GM18505 (cell line): ENCODE data around the gene KAZALD1.
"Not testable (repeated sequence)": the region's sequence is repeated elsewhere in the genome, so short reads cannot be mapped to it uniquely, and the experiment has no call there.

Source experiments
- ATAC-seq: cut with Tn5 transposase; IDR thresholded peaks from one replicate; pipeline ENCODE4 v1.9.1; 2021; ENCODE audit not compliant: unreplicated experiment
- POLR2A ChIP-seq: IDR thresholded peaks from 4 replicates; pipeline ENCODE4 v1.6.1; 2011; ENCODE audit warnings: borderline replicate concordance; ENCODE audit not compliant: insufficient read depth, insufficient read length; ENCODE audit errors: extremely low read depth

KAZALD1 gene

GRCh38 chr10:101021692-101022251 is 40.0 kb upstream of the KAZALD1 start:
- TF ChIP-seq POLR2A: no peak
- no peak for ATAC-seq

DNA sequence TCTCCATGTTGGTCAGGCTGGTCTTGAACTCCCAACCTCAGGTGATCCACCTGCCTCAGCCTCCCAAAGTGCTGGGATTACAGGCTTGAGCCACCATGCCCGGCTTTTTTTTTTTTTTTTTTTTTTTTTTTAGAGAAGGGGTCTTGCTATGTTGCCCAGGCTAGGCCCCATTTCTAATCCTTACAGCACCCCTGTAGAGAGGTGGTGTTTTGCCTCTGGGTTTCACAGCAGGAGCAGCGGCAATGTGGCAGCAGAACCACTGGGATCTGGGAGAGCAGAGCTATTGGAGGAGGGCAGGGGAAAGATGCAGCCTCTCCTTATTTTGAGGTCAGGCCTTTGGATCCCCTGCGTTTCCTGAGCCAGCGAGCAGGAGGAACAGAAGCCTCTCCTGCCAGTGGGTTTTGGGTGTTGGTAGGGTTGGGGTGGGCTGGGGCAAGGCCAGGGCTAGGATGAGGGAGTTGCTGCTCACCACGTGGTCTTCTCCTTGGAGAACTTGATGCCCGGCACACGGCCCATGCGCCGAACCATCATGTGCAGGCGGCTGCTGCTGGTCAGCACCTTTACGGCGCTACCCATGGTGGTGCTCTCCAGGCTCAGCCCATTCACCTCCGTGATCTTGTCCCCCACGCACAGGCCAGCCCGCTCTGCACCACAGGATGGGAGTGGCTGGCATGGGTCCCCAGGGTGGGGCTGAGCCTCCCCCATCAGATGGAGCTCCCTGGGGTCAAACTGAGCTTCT is 38.7 kb upstream of the KAZALD1 start:
- no peak for ATAC-seq
- TF ChIP-seq POLR2A: no peak

- TF ChIP-seq POLR2A: no peak
- no peak for ATAC-seq
These were observed 34.6 kb upstream of the KAZALD1 start for GRCh38 chr10:101027106-101027720.

DNA sequence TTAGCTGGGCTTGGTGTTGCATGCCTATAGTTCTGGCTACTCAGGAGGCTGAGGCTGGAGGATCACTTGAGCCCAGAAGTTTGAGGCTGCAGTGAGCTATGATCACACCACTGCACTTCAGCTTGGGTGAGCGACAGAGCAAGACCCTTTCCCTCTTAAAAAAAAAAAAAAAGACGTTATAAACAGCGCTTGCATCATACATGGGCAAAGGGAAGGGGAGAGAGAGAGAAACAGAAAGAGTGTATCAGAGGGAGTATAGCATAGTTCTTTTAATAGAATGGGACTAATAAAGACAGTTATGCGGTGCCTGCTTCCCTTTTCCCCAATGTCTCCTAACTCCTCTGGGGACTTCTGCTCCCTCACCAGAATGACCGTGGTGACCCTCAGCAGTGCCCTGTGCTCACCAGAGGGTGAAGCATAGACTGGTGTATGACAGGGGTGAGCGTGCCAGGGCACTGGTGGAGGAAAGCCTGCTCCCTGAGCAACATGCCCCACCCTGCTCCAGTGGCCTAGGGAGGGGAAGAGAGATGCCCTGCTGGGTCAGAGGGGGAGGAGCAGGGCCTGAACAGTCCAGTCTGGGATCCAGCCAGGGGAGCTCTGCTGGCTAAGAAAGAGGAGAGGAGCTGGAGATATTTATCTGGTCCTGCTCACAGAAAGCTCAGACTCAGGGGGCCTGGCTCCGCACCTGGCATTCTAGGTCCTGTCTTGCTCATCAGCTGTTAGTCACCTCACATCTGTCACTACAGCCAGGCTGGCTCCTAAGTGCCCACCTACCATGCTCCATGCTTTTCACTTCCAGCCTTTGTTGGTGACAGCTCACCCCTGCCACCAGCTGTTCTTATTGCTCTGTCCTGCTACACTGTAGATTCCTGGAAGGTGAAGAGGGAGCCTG is 33.1 kb upstream of the KAZALD1 start:
- TF ChIP-seq POLR2A: no peak
- ATAC-seq: no peak

- ATAC-seq: no peak
- no peak for TF ChIP-seq POLR2A
These were observed 32.1 kb upstream of the KAZALD1 start for GRCh38 chr10:101029520-101030295.

DNA sequence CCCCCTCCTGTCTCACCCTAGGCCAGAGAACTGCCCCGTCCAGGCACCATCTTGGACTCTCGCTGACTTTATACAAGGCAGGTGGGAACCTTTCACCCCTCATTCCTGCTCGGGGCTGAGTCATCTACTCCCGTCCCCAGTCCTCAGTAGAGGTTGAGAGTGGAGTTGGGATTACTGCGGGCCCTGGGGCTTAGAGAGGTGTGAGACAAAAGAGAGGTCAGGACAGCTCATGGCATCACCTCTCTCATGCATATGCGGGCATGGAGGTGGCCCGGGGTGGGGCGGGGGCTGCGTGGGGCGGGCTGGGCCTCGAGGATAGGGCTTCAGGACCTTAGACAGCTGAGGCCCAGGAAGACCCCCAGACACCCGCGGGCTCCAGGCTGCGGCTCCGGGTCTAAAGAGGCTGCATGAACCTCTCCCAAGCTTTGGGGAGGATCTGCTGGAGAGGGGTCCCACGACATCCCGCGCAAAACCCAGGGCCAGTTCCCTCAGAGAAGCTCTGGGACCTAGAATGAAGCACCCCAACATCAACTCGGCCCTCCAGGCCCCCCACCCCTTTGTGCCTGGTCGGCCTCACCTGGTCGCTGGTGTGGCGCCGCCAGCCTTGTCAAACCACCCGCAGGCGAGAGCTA is 31.2 kb upstream of the KAZALD1 start:
- no peak for TF ChIP-seq POLR2A
- ATAC-seq: no peak

- TF ChIP-seq POLR2A: no peak
- ATAC-seq: peak; percentile 85
These were observed 30.5 kb upstream of the KAZALD1 start, which contains the start of the genes PDZD7 and SFXN3 for GRCh38 chr10:101031128-101031795. Gene PDZD7 (minus strand): TSS chr10:101031129. CDS start chr10:101030219, 910 bp downstream. Gene SFXN3 (plus strand): TSS chr10:101031234. CDS start chr10:101034695, 3,461 bp downstream.

DNA sequence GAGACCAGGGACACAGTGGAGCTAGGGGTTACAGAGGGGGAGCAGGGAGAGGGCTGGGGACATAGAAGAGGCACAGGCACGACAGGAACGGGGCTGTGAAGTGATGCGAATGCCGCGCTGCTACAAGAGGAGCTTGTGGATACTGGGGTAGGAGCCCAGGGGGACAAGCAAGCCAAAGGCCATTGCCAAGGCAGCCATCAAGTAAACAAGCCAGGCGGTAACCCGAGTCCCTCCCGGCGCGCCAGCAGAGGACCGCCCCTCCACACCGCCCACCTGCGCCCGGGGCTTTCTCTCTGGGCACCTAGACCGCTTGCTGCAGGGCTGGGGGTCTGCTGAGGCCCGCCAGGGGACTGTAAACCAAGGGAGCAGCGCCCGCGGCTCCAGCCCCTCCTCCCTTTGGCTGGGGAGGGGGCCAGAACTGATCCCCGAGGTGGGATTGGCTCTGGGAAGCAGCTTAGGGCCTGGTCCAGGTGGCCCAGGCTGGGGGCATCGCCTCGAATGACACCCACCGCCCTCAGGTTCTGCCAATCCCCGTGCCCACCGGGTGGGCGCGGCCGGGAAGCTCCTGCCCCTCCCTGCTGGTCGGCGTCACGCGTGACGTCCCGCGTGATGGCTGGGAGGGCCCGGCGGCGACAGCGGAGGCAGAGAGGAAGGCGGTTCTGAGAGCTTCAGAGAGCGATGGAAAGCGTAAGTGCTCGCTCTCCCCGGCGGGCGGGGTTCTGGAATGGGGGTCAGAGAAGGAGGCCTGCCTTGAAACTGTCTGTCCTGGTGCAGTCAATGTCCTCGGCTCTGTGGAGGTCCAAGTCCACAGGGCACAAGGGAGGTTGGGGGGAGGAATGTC is 29.8 kb upstream of the KAZALD1 start:
- no peak for ATAC-seq

DNA sequence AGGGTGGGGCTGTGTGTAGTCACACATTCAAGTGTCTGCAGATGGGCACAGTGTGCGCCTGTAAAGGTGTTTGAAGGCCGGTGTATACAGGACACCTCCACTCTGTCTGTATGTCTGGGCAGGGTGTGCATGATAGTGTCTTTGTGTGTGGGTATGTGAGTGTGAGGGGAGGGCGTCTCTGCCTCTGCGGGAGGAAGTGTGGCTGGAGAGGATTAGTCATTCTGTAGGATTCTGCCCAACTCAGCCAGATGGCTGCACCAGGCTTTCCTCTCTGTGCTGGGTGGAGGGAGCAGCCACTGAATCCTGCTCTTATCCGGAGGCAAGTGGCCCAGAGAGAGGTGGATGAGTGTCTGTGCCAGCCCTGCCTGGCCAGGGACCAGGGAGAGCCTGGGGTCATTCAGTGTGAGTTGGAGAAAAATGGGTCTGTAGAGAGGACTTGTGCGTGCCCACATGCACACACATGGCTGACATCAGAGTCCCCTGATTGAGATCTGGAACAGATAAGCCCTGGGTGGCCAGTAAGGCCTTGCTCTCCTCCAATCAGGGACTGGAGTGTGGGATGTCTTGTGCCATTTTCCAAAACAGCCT is 29.1 kb upstream of the KAZALD1 start:
- TF ChIP-seq POLR2A: no peak
- ATAC-seq: no peak

More for the DNA sequence above, 29.8 kb upstream of the KAZALD1 start:
- no peak for TF ChIP-seq POLR2A

DNA sequence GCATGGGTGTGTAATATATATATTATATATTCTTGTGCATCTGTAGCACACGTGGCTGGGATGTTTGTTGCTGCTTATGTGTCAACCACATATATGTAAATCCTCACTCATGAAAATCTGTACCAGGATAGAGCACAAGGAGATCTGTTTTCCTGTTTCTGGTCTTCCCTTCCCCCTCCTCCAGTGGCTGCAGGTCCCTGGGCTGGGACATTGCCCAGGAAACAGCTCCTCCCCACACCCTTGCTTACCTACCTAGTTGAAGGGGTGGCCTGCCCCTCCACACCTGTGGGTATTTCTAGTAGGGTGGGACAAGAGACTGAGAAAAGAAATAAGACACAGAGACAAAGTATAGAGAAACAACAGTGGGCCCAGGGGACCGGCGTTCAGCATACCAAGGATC is 28.5 kb upstream of the KAZALD1 start:
- TF ChIP-seq POLR2A: no peak
- no peak for ATAC-seq

DNA sequence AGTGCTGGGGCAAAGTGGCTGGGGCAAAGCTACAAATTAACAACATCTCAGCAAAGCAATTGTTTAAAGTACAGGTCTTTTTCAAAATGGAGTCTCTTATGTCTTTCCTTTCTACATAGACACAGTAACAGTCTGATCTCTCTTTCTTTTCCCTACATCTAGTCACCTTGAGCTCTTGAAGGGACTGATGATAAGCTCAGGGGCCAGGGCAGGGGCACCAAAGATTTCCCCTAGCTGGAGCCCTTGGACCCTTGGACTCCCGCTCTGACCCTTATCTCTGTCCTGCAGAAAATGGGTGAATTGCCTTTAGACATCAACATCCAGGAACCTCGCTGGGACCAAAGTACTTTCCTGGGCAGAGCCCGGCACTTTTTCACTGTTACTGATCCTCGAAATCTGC is 27.4 kb upstream of the KAZALD1 start:
- not testable (repeated sequence) for ATAC-seq
